ENCODE results near the gene MACO1. TPM values are rescaled to one million over a fixed set of nuclear protein-coding genes. Genes with fewer than 3 reads are reported as not detected.

Gene MACO1
- total RNA-seq, 1 experiment from 2014 or later: 16.3 TPM

- Histone ChIP-seq H3K4me1 (ENCODE audit: insufficient read depth, low read length) (peaks cover 5% of the 10 kb centered on the region; the same call in 1 of the 2 replicates), H3K4ac (ENCODE audit: low read depth, low read length) (no peak overlapping the region), H4K8ac (replicated peaks; ENCODE audit: insufficient read length, low read depth, low read length) (no peak overlapping the region), H2BK120ac (ENCODE audit: low read depth, low read length, poor library complexity, severe bottlenecking) (no peak overlapping the region), H3T11ph (ENCODE audit: low read length) (no peak overlapping the region), H3K9ac (ENCODE audit: extremely low read depth, insufficient read length, low read length) (no peak overlapping the region), H2AFZ (ENCODE audit: low read length) (no peak overlapping the region), H2BK15ac (ENCODE audit: low read depth, low read length) (no peak overlapping the region), H3K23me2 (ENCODE audit: insufficient read length, low read depth, low read length, poor library complexity, severe bottlenecking) (no peaks in the 10 kb centered on the region), H3K27ac (ENCODE audit: insufficient read length, low read depth, low read length) (no peak overlapping the region), H3K9me3 (ENCODE audit: control insufficient read depth, low read depth, low read length) (no peaks in the 10 kb centered on the region), H3K27me3 (ENCODE audit: insufficient read depth, low read length) (no peaks in the 10 kb centered on the region; the same call in 1 of the 2 replicates), H4K91ac (ENCODE audit: insufficient read length, low read depth, low read length) (no peak overlapping the region), H2BK20ac (ENCODE audit: low read depth, low read length, poor library complexity, severe bottlenecking) (no peak overlapping the region), H4K20me1 (ENCODE audit: control insufficient read depth, insufficient read depth, insufficient read length) (no peaks in the 10 kb centered on the region), H3K4me2 (ENCODE audit: insufficient read depth, insufficient read length, low read length) (no peak overlapping the region), H2AK5ac (ENCODE audit: insufficient read length, low read length) (no peak overlapping the region), H4K5ac (ENCODE audit: insufficient read length, low read depth, low read length) (no peak overlapping the region), H3K56ac (ENCODE audit: insufficient read length, low read depth, low read length) (no peak overlapping the region), H3K79me2 (ENCODE audit: insufficient read depth, low read length) (no peaks in the 10 kb centered on the region), H3K18ac (ENCODE audit: insufficient read length, low read depth, low read length) (no peak overlapping the region), H3K14ac (ENCODE audit: insufficient read depth, low read length) (no peak overlapping the region), H2BK5ac (ENCODE audit: insufficient read length, low read length) (no peak overlapping the region), H2BK12ac (ENCODE audit: insufficient read length, low read depth, low read length) (no peak overlapping the region), H3K79me1 (ENCODE audit: insufficient read depth, low read depth, low read length, poor library complexity, severe bottlenecking) (no peaks in the 10 kb centered on the region), H3K23ac (ENCODE audit: insufficient read length, low read depth, low read length) (no peak overlapping the region)
- H3K27ac Mint-ChIP-seq: peak overlapping the region in 1 of 3 experiments; percentile 27; a peak in 1 of 7 replicates
- peaks cover 17 to 19% of the 10 kb centered on the region in 2 experiments for H3K4me1 Mint-ChIP-seq
- peaks cover 4 to 6% of the 10 kb centered on the region in 2 experiments; a peak in 4 of 5 replicates for H3K9me3 Mint-ChIP-seq
- TF ChIP-seq CTCF (conservative IDR thresholded peaks at IDR 0.05): no peak
- H3K27me3 Mint-ChIP-seq (ENCODE audit: low read depth): peaks cover 4% of the 10 kb centered on the region
- DNase-seq: no peak
- no peaks in the 10 kb centered on the region; a peak in 2 of 7 replicates for H3K36me3 Mint-ChIP-seq (ENCODE audit: insufficient read depth in 1 of 3, low read depth in 3 of 3)
- H3K4me3 Mint-ChIP-seq: no peak overlapping the region; a peak in 1 of 5 replicates
- WGBS (ENCODE audit: extremely low coverage, insufficient read length, low lambda C conversion rate): no CpG with 5 or more reads among the region's 3 CpGs
Observed at GRCh38 chr1:25516686-25517085, 86.0 kb downstream of the MACO1 start.
